ENCODE data around the gene NEK4. TPM values are rescaled to one million over a fixed set of nuclear protein-coding genes. Genes with fewer than 3 reads are reported as not detected.

NEK4 gene
- total RNA-seq, 1 donor from 2014 or later: 11.4 TPM

GRCh38 chr3:52714335-52715302 is 56.1 kb downstream of the NEK4 start:
- Histone ChIP-seq H3K27ac (no peak overlapping the region), H3K27me3 (no peaks in the 10 kb centered on the region), H3K9me3 (peaks cover 0 to under 1% of the 10 kb centered on the region in 2 donors), H3K4me1 (no peaks in the 10 kb centered on the region), H3K36me3 (peaks cover 13 to 18% of the 10 kb centered on the region in 2 donors), H3K4me3 (no peak overlapping the region)
- DNase-seq (ENCODE audit: low spot score in 2 of 2): no peak
- intact Hi-C loops (cut with DNase I): no loop called here
- no peak for TF ChIP-seq CTCF (IDR thresholded peaks at IDR 0.05)

- no peak for TF ChIP-seq CTCF (IDR thresholded peaks at IDR 0.05)
- Histone ChIP-seq H3K36me3 (peaks cover 7 to 19% of the 10 kb centered on the region in 2 donors), H3K4me3 (no peak overlapping the region), H3K27me3 (no peaks in the 10 kb centered on the region), H3K27ac (no peak overlapping the region), H3K4me1 (peaks cover under 1% of the 10 kb centered on the region in 2 donors), H3K9me3 (no peaks in the 10 kb centered on the region)
- intact Hi-C loops (cut with DNase I): no loop called here
- DNase-seq (ENCODE audit: low spot score in 2 of 2): peak in 1 of 2 donors; percentile 35
Measured at GRCh38 chr3:52712291-52713212, 58.2 kb downstream of the NEK4 start.

- Histone ChIP-seq H3K9me3 (no peaks in the 10 kb centered on the region), H3K4me3 (no peak overlapping the region), H3K27me3 (no peaks in the 10 kb centered on the region), H3K36me3 (peaks cover 7 to 19% of the 10 kb centered on the region in 2 donors), H3K4me1 (peaks cover 5 to 10% of the 10 kb centered on the region in 2 donors), H3K27ac (no peak overlapping the region)
- DNase-seq (ENCODE audit: low spot score in 2 of 2): no peak
- no peak for TF ChIP-seq CTCF (IDR thresholded peaks at IDR 0.05)
- intact Hi-C loops (cut with DNase I): no loop called here
Measured at GRCh38 chr3:52710512-52710911, 60.2 kb downstream of the NEK4 start.

GRCh38 chr3:52707585-52707984 is 63.2 kb downstream of the NEK4 start:
- peaks cover 5 to 17% of the 10 kb centered on the region in 2 donors for H3K36me3 ChIP-seq
- no peaks in the 10 kb centered on the region for H3K9me3 ChIP-seq
- intact Hi-C loops (cut with DNase I): loop anchor here (10.0 kb wide), 2 partner anchors 763 to 1177 kb away; partner anchors contain the start of genes ACTR8, PARP3 and RRP9
- H3K27ac ChIP-seq: peak overlapping the region in 1 of 2 donors; percentile 85
- peak in 1 of 2 donors; percentile 21 for DNase-seq (ENCODE audit: low spot score in 2 of 2)
- no peaks in the 10 kb centered on the region for H3K27me3 ChIP-seq
- H3K4me3 ChIP-seq: peak overlapping the region in 1 of 2 donors; percentile 85
- no peak for TF ChIP-seq CTCF (IDR thresholded peaks at IDR 0.05)
- H3K4me1 ChIP-seq: peaks cover 10 to 23% of the 10 kb centered on the region in 2 donors

Measured in ascending aorta (tissue), 2 donors.